T-helper 2 cell (primary cell): ENCODE measurements around the gene C16orf95.
"Not testable (repeated sequence)": the region's sequence is repeated elsewhere in the genome, so short reads cannot be mapped to it uniquely, and the experiment has no call there.

ENCODE experiments used
- DNase-seq, 5 experiments: peaks; one replicate each; pipeline versions ENCODE4 v3.0.0 to v3.0.0-alpha.2; 2012 to 2022

Gene C16orf95

GRCh38 chr16:87346517-87347060 lies 29.4 kb upstream of the C16orf95 start:
- DNase-seq: no peak

GRCh38 chr16:87345726-87346424 lies 28.7 kb upstream of the C16orf95 start:
- no peak for DNase-seq

GRCh38 chr16:87344931-87345631 lies 27.9 kb upstream of the C16orf95 start:
- peak in 3 of 5 experiments; percentile 30 to 88 (median 60) for DNase-seq

GRCh38 chr16:87344165-87344930 lies 27.2 kb upstream of the C16orf95 start:
- no peak for DNase-seq

GRCh38 chr16:87343753-87344050 lies 26.5 kb upstream of the C16orf95 start:
- no peak for DNase-seq

- no peak for DNase-seq
Measured at GRCh38 chr16:87342978-87343752, 26.0 kb upstream of the C16orf95 start.

- no peak for DNase-seq
Measured at GRCh38 chr16:87342504-87342903, 25.3 kb upstream of the C16orf95 start.

GRCh38 chr16:87340198-87340597 lies 23.0 kb upstream of the C16orf95 start:
- no peak for DNase-seq

GRCh38 chr16:87339724-87340105 lies 22.5 kb upstream of the C16orf95 start:
- not testable (repeated sequence) for DNase-seq

GRCh38 chr16:87339086-87339723 lies 22.0 kb upstream of the C16orf95 start:
- no peak for DNase-seq

- no peak for DNase-seq
Measured at GRCh38 chr16:87338155-87338765, 21.1 kb upstream of the C16orf95 start.

- DNase-seq: no peak
Measured at GRCh38 chr16:87337262-87337771, 20.1 kb upstream of the C16orf95 start.

GRCh38 chr16:87336434-87337240 lies 19.4 kb upstream of the C16orf95 start:
- DNase-seq: no peak

- peak in 1 of 5 experiments; percentile 10 for DNase-seq
Measured at GRCh38 chr16:87335625-87336433, 18.6 kb upstream of the C16orf95 start.

GRCh38 chr16:87334651-87335624 lies 17.7 kb upstream of the C16orf95 start:
- no peak for DNase-seq

- DNase-seq: no peak
Measured at GRCh38 chr16:87333581-87334331, 16.6 kb upstream of the C16orf95 start.

GRCh38 chr16:87333101-87333500 lies 15.9 kb upstream of the C16orf95 start:
- DNase-seq: no peak

- DNase-seq: no peak
Measured at GRCh38 chr16:87332150-87332549, 15.0 kb upstream of the C16orf95 start.
